K562 (cell line): ENCODE results near the gene PLXNA2. TPM values are rescaled to one million over a fixed set of nuclear protein-coding genes. Genes with fewer than 3 reads are reported as not detected.
A peak's percentile ranks its signal among the peaks of the same experiment; 100 is the strongest.

Source experiments
- ATAC-seq: fragments of 200-7000 bp; cut with Tn5 transposase; 3 replicates; pipeline ENCODE4 v1.9.1; 2020; ENCODE audit warnings: moderate library complexity
- BruUV-seq: library from RNA; stranded (reverse); fragments of 400-500 nt; replicated peaks from 2 replicates; lab custom pipeline; 2021; lab: Mats Ljungman, UMichigan
- CTCF ChIA-PET: fragments of 300-600 bp; formaldehyde crosslinking; extraction: SDS; loops from one replicate; lab custom pipeline; 2021; ENCODE audit warnings: low intra/inter-chr PET ratio; lab: Yijun Ruan, JAX
- POLR2A ChIA-PET: fragments of 300-600, 350-650 bp; sonication (Branson Sonifier 250); formaldehyde crosslinking; extraction: SDS; loops from one replicate; lab custom pipeline; 2021; ENCODE audit warnings: antibody characterized with exemption, inconsistent platforms; lab: Yijun Ruan, JAX
- DNase-seq, 4 experiments: peaks; one replicate each; pipeline versions ENCODE4 v3.0.0 to v3.0.0-alpha.2; 2011 to 2018; ENCODE audit warnings: low spot score in 3 of 4, mixed read lengths in 3 of 4; ENCODE audit errors: extremely low read depth in 1 of 4
- FAIRE-seq: peaks from 2 replicates; lab custom pipeline; 2011; peaks lifted over from hg19 to GRCh38; lab: Jason Lieb, UNC
- H2AFZ ChIP-seq: 2 replicates; pipeline ENCODE4 v1.6.0; 2011; ENCODE audit warnings: low read depth, low read length, control low read depth, inconsistent platforms
- H3K27ac ChIP-seq: fragments of 200-600 bp; 3 replicates; pipeline ENCODE4 v1.8.0; 2011; ENCODE audit warnings: low read depth, mild to moderate bottlenecking, control low read depth, inconsistent platforms, low read length, moderate library complexity, mixed read lengths; ENCODE audit errors: extremely low read depth
- H3K27me3 ChIP-seq, 2 experiments: fragments of 300-600 bp in 1 of 2; 2 replicates in 1 of 2; 3 replicates in 1 of 2; pipeline versions ENCODE4 v1.6.0 to v1.8.0; 2011; ENCODE audit warnings: inconsistent platforms in 2 of 2, low read length in 2 of 2, mild to moderate bottlenecking in 1 of 2, mixed read lengths in 1 of 2, moderate library complexity in 1 of 2; ENCODE audit not compliant: control insufficient read depth in 2 of 2, insufficient read depth in 2 of 2
- H3K36me3 ChIP-seq: fragments of 300-600 bp; 3 replicates; pipeline ENCODE4 v1.8.0; 2011; ENCODE audit warnings: mild to moderate bottlenecking, low read length, inconsistent platforms; ENCODE audit not compliant: control insufficient read depth, insufficient read depth
- H3K4me1 ChIP-seq, 2 experiments: fragments of 200-600 bp in 1 of 2; replicated peaks in 1 of 2; 2 replicates in 1 of 2; 3 replicates in 1 of 2; pipeline versions ENCODE4 v1.5.1 to v1.8.0; 2011; ENCODE audit warnings: inconsistent platforms in 2 of 2, low read length in 2 of 2, mild to moderate bottlenecking in 1 of 2, mixed read lengths in 1 of 2, moderate library complexity in 1 of 2; ENCODE audit not compliant: control insufficient read depth in 2 of 2, insufficient read depth in 2 of 2
- H3K4me2 ChIP-seq: 2 replicates; pipeline ENCODE4 v1.6.1; 2011; ENCODE audit warnings: low read length, control low read depth, inconsistent platforms, mixed read lengths; ENCODE audit not compliant: insufficient read depth
- H3K4me3 ChIP-seq: fragments of 200-600 bp; sonication (generic), shearing (Covaris generic); 2 replicates; pipeline ENCODE4 v1.5.1; 2016; ENCODE audit warnings: control low read depth, inconsistent platforms
- H3K79me2 ChIP-seq: fragments of 200-600 bp; 3 replicates; pipeline ENCODE4 v1.8.0; 2011; ENCODE audit warnings: low read length, inconsistent platforms; ENCODE audit not compliant: control insufficient read depth, insufficient read depth
- H3K9ac ChIP-seq, 2 experiments: 2 replicates each; pipeline versions ENCODE4 v1.6.0 to v1.6.1; 2011; ENCODE audit warnings: low read depth in 2 of 2, low read length in 2 of 2, control low read depth in 1 of 2, inconsistent platforms in 1 of 2, mild to moderate bottlenecking in 1 of 2, mixed read lengths in 1 of 2; ENCODE audit not compliant: insufficient read depth in 1 of 2
- H3K9me1 ChIP-seq: one replicate; pipeline ENCODE4 v1.6.0; 2011; ENCODE audit warnings: inconsistent platforms, mild to moderate bottlenecking, low read length, moderate library complexity; ENCODE audit not compliant: control insufficient read depth, insufficient read depth
- H3K9me3 ChIP-seq: replicated peaks from 2 replicates; pipeline ENCODE4 v1.5.1; 2011; ENCODE audit warnings: low read depth, low read length, inconsistent platforms; ENCODE audit not compliant: control insufficient read depth, insufficient read depth
- H4K20me1 ChIP-seq: replicated peaks from 2 replicates; pipeline ENCODE4 v1.6.1; 2011; ENCODE audit warnings: low read length, inconsistent platforms, mixed read lengths; ENCODE audit not compliant: control insufficient read depth, insufficient read depth
- BCOR ChIP-seq: fragments of 450-650 bp; IDR thresholded peaks from 2 replicates; pipeline ENCODE4 v1.6.1; 2016
- CBX3 ChIP-seq, 2 experiments: IDR thresholded peaks; 1 replicate in 1 of 2; 2 replicates in 1 of 2; pipeline ENCODE4 v1.6.1; 2012; ENCODE audit warnings: inconsistent platforms in 2 of 2, low read length in 2 of 2, borderline replicate concordance in 1 of 2, control low read depth in 1 of 2
- ETS1 ChIP-seq: conservative IDR thresholded peaks from 2 replicates; pipeline ENCODE4 v1.6.1; 2011; ENCODE audit warnings: low read depth, mild to moderate bottlenecking, low read length; ENCODE audit not compliant: control insufficient read depth
- FOXK1 ChIP-seq: sonication (generic); formaldehyde crosslinking; IDR thresholded peaks from 2 replicates; pipeline ENCODE4 v1.8.0; 2022; ENCODE audit warnings: missing genetic modification reagents, mild to moderate bottlenecking, borderline replicate concordance
- FOXO4 ChIP-seq: fragments of 450-650 bp; formaldehyde crosslinking; IDR thresholded peaks from 2 replicates; pipeline ENCODE4 v1.4.0; 2020; ENCODE audit warnings: mild to moderate bottlenecking, moderate library complexity
- GATA2 ChIP-seq: sonication (generic); formaldehyde crosslinking; IDR thresholded peaks from 2 replicates; pipeline ENCODE4 v1.4.0; 2020; ENCODE audit warnings: mild to moderate bottlenecking, missing genetic modification reagents
- ID3 ChIP-seq, 2 experiments: fragments of 250-450 bp in 1 of 2; fragments of 450-650 bp in 1 of 2; sonication (Bioruptor Pico) in 1 of 2; IDR thresholded peaks; 2 replicates each; pipeline versions ENCODE4 v1.6.1 to v1.8.0; 2016 to 2021; ENCODE audit warnings: mild to moderate bottlenecking in 2 of 2, moderate library complexity in 2 of 2, missing compliant biosample characterization in 1 of 2, missing genetic modification characterization in 1 of 2
- MTF1 ChIP-seq: fragments of 250-450 bp; sonication (Bioruptor Pico); IDR thresholded peaks from 2 replicates; pipeline ENCODE4 v1.9.0; 2021; ENCODE audit warnings: moderate library complexity, mild to moderate bottlenecking, inconsistent platforms, borderline replicate concordance
- NFE2 ChIP-seq: IDR thresholded peaks from 2 replicates; pipeline ENCODE4 v1.6.1; 2014; ENCODE audit warnings: antibody characterized with exemption, low read depth
- PHF20 ChIP-seq: fragments of 450-650 bp; IDR thresholded peaks from 2 replicates; pipeline ENCODE4 v1.6.1; 2018; ENCODE audit not compliant: partially characterized antibody
- RBM25 ChIP-seq: fragments of 200-400 bp; formaldehyde crosslinking; IDR thresholded peaks from 2 replicates; pipeline ENCODE4 v1.6.1; 2018; ENCODE audit warnings: low read length, low read depth, moderate library complexity; ENCODE audit not compliant: severe bottlenecking
- TCF7L2 ChIP-seq: fragments of 150-350 bp; IDR thresholded peaks from 2 replicates; pipeline ENCODE4 v1.6.1; 2016; ENCODE audit warnings: low read depth, mild to moderate bottlenecking, low read length, moderate library complexity
- TEAD4 ChIP-seq, 2 experiments: sonication (generic) in 1 of 2; formaldehyde crosslinking in 1 of 2; IDR thresholded peaks; 2 replicates each; pipeline versions ENCODE4 v1.6.1 to v1.8.0; 2012 to 2022; ENCODE audit warnings: borderline replicate concordance in 1 of 2, inconsistent platforms in 1 of 2, low read length in 1 of 2, mild to moderate bottlenecking in 1 of 2, missing genetic modification reagents in 1 of 2
- TSHZ1 ChIP-seq: fragments of 250-450 bp; sonication (Bioruptor Pico); IDR thresholded peaks from 2 replicates; pipeline ENCODE4 v1.4.0; 2020; ENCODE audit warnings: mild to moderate bottlenecking, moderate library complexity
- ZNF76 ChIP-seq: fragments of 250-450 bp; sonication (Bioruptor Pico); IDR thresholded peaks from 2 replicates; pipeline ENCODE4 v1.4.0; 2020; ENCODE audit warnings: mild to moderate bottlenecking, moderate library complexity, borderline replicate concordance
- WGBS: fragments of 100-300 bp; shearing (Covaris generic); methylation state at CpG from one replicate; pipeline ENCODE4 v1.1.6; 2016; ENCODE audit warnings: low coverage, mixed read lengths; ENCODE audit not compliant: insufficient coverage; ENCODE audit errors: missing lambda C conversion rate; 5-methylcytosine and 5-hydroxymethylcytosine counted together
- in situ Hi-C: fragments of 300-500 bp; cut with MboI; formaldehyde crosslinking; loops from 4 replicates; pipeline ENCODE4 v1.15.0; 2018; ENCODE audit warnings: inconsistent platforms, mixed read lengths
- intact Hi-C: fragments of 100-400 bp; cut with micrococcal nuclease; formaldehyde crosslinking; loops from 2 replicates; pipeline ENCODE4 v1.14.2; 2022
- polyA plus RNA-seq, 8 experiments: library from polyadenylated mRNA; depleted of rRNA in 4 of 8; stranded (reverse) in 5 of 8; unstranded in 3 of 8; fragments of >200 nt; fragmentation: Nextera tagmentation in 2 of 8; fragmentation: Illumina TruSeq in 1 of 8; extraction: Ambion mirVana in 2 of 8; extraction: Trizol in 1 of 8; gene quantifications; 2 replicates each; pipeline versions ENCODE4 v1.2.1 to v1.2.3, GENCODE V29; 2011 to 2014; ENCODE audit warnings: inconsistent platforms in 1 of 8, missing spikeins in 1 of 8
- total RNA-seq, 7 experiments: library from RNA; depleted of rRNA in 6 of 7; stranded (reverse); fragments of >200 nt in 6 of 7; fragmentation: Illumina TruSeq in 2 of 7; extraction: Trizol in 2 of 7; gene quantifications; 2 replicates each; pipeline versions ENCODE4 v1.2.1 to v1.2.3, GENCODE V29; 2011 to 2021; ENCODE audit warnings: low replicate concordance in 1 of 7

Gene PLXNA2
- total and polyA plus RNA-seq, 9 of the 15 experiments (the other 6 are each of a cell fraction or from before 2014, with no cell fraction given): 0.01 to 1.3 (median 0.32) TPM

GRCh38 chr1:208156310-208156709 is 87.9 kb downstream of the PLXNA2 start:
- ChIA-PET CTCF (no interaction called here), POLR2A (interaction anchor here (1.1 kb wide), 2 partner anchors 9 to 10 kb away, joined by 4 to 7 read pairs; no protein-coding TSS in a partner anchor)
- Histone ChIP-seq H3K4me1 (peaks cover 0 to 5% of the 10 kb centered on the region in 2 experiments; a peak in 3 of 5 replicates), H3K9ac (no peak overlapping the region), H3K4me3 (no peak overlapping the region), H3K27me3 (peaks cover 17 to 39% of the 10 kb centered on the region in 2 experiments; a peak in 4 of 5 replicates), H2AFZ (no peak overlapping the region), H3K9me1 (no peaks in the 10 kb centered on the region), H3K4me2 (no peak overlapping the region), H3K27ac (no peak overlapping the region), H3K36me3 (no peaks in the 10 kb centered on the region), H3K79me2 (no peaks in the 10 kb centered on the region), H4K20me1 (0 out of 2 replicates have a peak, but pooled peaks cover 6% of the 10 kb centered on the region), H3K9me3 (no peaks in the 10 kb centered on the region)
- in situ Hi-C loops (no loop called here), intact Hi-C loops (no loop called here)
- FAIRE-seq (no peak), DNase-seq (no peak), ATAC-seq (no peak)
- no TSS peak for BruUV-seq
- 9% methylated on average over 3 of the region's 3 CpGs for WGBS
- TF ChIP-seq FOXO4 (no peak), PHF20 (no peak), ETS1 (no peak), RBM25 (peak; percentile 93), CBX3 (IDR thresholded peaks at IDR 0.05; ENCODE audit: borderline replicate concordance in 1 of 2, low read length in 2 of 2) (no peak), TSHZ1 (CRISPR knock-in tag) (no peak), BCOR (peak; percentile 73; the same call in 1 of the 2 replicates), MTF1 (no peak), TCF7L2 (no peak), TEAD4 (IDR thresholded peaks at IDR 0.05; ENCODE audit: low read length) (no peak), TEAD4 (CRISPR knock-in tag; IDR thresholded peaks at IDR 0.05; ENCODE audit: borderline replicate concordance) (no peak), GATA2 (CRISPR knock-in tag) (no peak), FOXK1 (no peak), ZNF76 (CRISPR knock-in tag) (no peak), NFE2 (no peak), ID3 (CRISPR knock-in tag; IDR thresholded peaks at IDR 0.05) (no peak), ID3 (tag; IDR thresholded peaks at IDR 0.05) (no peak)
